Tibial nerve (tissue), 4 donors: ENCODE results near the gene FAHD2A. TPM values are rescaled to one million over a fixed set of nuclear protein-coding genes. Genes with fewer than 3 reads are reported as not detected.
A peak's percentile ranks its signal among the peaks of the same experiment; 100 is the strongest.

ENCODE experiments used
- DNase-seq, 2 donors: peaks; one replicate each; pipeline ENCODE4 v3.0.0-alpha.2; 2019; ENCODE audit warnings: low spot score in 2 of 2
- H3K27ac ChIP-seq, 4 donors: fragments of 200-600 bp; sonication (generic) in 3 of 4; one replicate each; pipeline ENCODE4 v1.5.1; 2017 to 2019; ENCODE audit warnings: mild to moderate bottlenecking in 1 of 4
- H3K27me3 ChIP-seq, 2 donors: fragments of 200-600 bp; sonication (generic) in 1 of 2; one replicate each; pipeline versions ENCODE4 v1.5.1 to v1.6.0; 2017 to 2019
- H3K36me3 ChIP-seq, 3 donors: fragments of 200-600 bp; sonication (generic); one replicate each; pipeline ENCODE4 v1.5.1; 2018 to 2019
- H3K4me1 ChIP-seq, 4 donors: fragments of 200-600 bp; sonication (generic) in 3 of 4; one replicate each; pipeline ENCODE4 v1.5.1; 2017 to 2019
- H3K4me3 ChIP-seq, 4 donors: fragments of 200-600 bp; sonication (generic) in 3 of 4; one replicate each; pipeline ENCODE4 v1.5.1; 2017 to 2019; ENCODE audit warnings: mild to moderate bottlenecking in 1 of 4, moderate library complexity in 1 of 4
- H3K9me3 ChIP-seq, 4 donors: fragments of 200-600 bp; sonication (generic) in 3 of 4; one replicate each; pipeline ENCODE4 v1.5.1; 2017 to 2019
- CTCF ChIP-seq, 5 experiments: fragments of 200-600 bp in 3 of 5; fragments of 450-650 bp in 2 of 5; sonication (generic) in 3 of 5; IDR thresholded peaks; one replicate each; pipeline ENCODE4 v1.5.1; 2016 to 2019; ENCODE audit warnings: antibody characterized with exemption in 5 of 5, mild to moderate bottlenecking in 3 of 5, moderate library complexity in 2 of 5
- EP300 ChIP-seq, 2 donors: sonication (generic); formaldehyde crosslinking; IDR thresholded peaks; one replicate each; pipeline ENCODE4 v1.6.1; 2017; ENCODE audit warnings: antibody characterized with exemption in 2 of 2, mild to moderate bottlenecking in 1 of 2
- POLR2A ChIP-seq, 2 donors: fragments of 450-650 bp; IDR thresholded peaks; one replicate each; pipeline ENCODE4 v1.6.1; 2017; ENCODE audit warnings: antibody characterized with exemption in 2 of 2, mild to moderate bottlenecking in 2 of 2, moderate library complexity in 2 of 2
- WGBS, 2 donors: methylation state at CpG; one replicate each; pipeline ENCODE4 v1.1.5; 2018; 5-methylcytosine and 5-hydroxymethylcytosine counted together
- total RNA-seq, 4 donors: library from RNA; depleted of rRNA; stranded (reverse); fragments of >200 nt; gene quantifications; one replicate each; pipeline ENCODE4 v1.1.0, GENCODE V29; 2016

The FAHD2A gene
- total RNA-seq, 4 donors from 2014 or later, result 21.0 to 34.5 (median 24.8) TPM

GRCh38 chr2:95383635-95384027, 18.9 kb upstream of the FAHD2A start:
- TF ChIP-seq CTCF (IDR thresholded peaks at IDR 0.05) (no peak), EP300 (IDR thresholded peaks at IDR 0.05) (no peak), POLR2A (IDR thresholded peaks at IDR 0.05) (no peak)
- Histone ChIP-seq H3K4me3 (no peak overlapping the region), H3K4me1 (peaks cover 0 to 33% (median 13%) of the 10 kb centered on the region in 4 donors), H3K27me3 (no peaks in the 10 kb centered on the region), H3K27ac (peak overlapping the region in 2 of 4 donors; percentile 16 to 86), H3K36me3 (peaks cover 0 to 16% (median 0%) of the 10 kb centered on the region in 3 donors), H3K9me3 (no peaks in the 10 kb centered on the region)
- WGBS, 2 donors, result 85 to 94% methylated on average over 9 of the region's 9 CpGs
- no peak for DNase-seq

- Histone ChIP-seq H3K27ac (peak overlapping the region; percentile 61 to 86 (median 75)), H3K9me3 (no peaks in the 10 kb centered on the region), H3K27me3 (no peaks in the 10 kb centered on the region), H3K4me3 (no peak overlapping the region), H3K4me1 (peaks cover 0 to 42% (median 13%) of the 10 kb centered on the region in 4 donors), H3K36me3 (peaks cover 0 to 16% (median 0%) of the 10 kb centered on the region in 3 donors)
- WGBS, 2 donors, result 37 to 54% methylated on average over 10 to 11 of the region's 12 CpGs
- TF ChIP-seq EP300 (IDR thresholded peaks at IDR 0.05) (peak in 1 of 2 donors; percentile 68), CTCF (IDR thresholded peaks at IDR 0.05) (peak in 1 of 5 experiments; percentile 10), POLR2A (IDR thresholded peaks at IDR 0.05) (no peak)
- DNase-seq, result peak; percentile 47 to 67
Observed at GRCh38 chr2:95384854-95385569, 17.5 kb upstream of the FAHD2A start.

DNA sequence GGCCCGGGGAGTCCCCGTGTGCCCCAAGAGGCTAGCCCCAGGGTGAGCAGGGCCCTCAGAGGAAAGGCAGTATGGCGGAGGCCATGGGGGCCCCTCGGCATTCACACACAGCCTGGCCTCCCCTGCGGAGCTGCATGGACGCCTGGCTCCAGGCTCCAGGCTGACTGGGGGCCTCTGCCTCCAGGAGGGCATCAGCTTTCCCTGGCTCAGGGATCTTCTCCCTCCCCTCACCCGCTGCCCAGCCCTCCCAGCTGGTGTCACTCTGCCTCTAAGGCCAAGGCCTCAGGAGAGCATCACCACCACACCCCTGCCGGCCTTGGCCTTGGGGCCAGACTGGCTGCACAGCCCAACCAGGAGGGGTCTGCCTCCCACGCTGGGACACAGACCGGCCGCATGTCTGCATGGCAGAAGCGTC, 16.9 kb upstream of the FAHD2A start:
- no peak for DNase-seq
- Histone ChIP-seq H3K4me3 (no peak overlapping the region), H3K4me1 (peaks cover 0 to 42% (median 13%) of the 10 kb centered on the region in 4 donors), H3K36me3 (peaks cover 0 to 16% (median 0%) of the 10 kb centered on the region in 3 donors), H3K27me3 (no peaks in the 10 kb centered on the region), H3K27ac (peak overlapping the region in 3 of 4 donors; percentile 55 to 86 (median 72)), H3K9me3 (no peaks in the 10 kb centered on the region)
- WGBS, 2 donors, result 65 to 69% methylated on average over 4 to 11 of the region's 12 CpGs
- TF ChIP-seq CTCF (IDR thresholded peaks at IDR 0.05), result no peak
- TF ChIP-seq POLR2A (IDR thresholded peaks at IDR 0.05), result no peak
- no peak for TF ChIP-seq EP300 (IDR thresholded peaks at IDR 0.05)

GRCh38 chr2:95386031-95386430, 16.5 kb upstream of the FAHD2A start:
- Histone ChIP-seq H3K9me3 (no peaks in the 10 kb centered on the region), H3K27me3 (no peaks in the 10 kb centered on the region), H3K36me3 (peaks cover 0 to 16% (median 0%) of the 10 kb centered on the region in 3 donors), H3K27ac (peak overlapping the region in 3 of 4 donors; percentile 55 to 86 (median 72)), H3K4me3 (no peak overlapping the region), H3K4me1 (peaks cover 0 to 42% (median 13%) of the 10 kb centered on the region in 4 donors)
- TF ChIP-seq EP300 (IDR thresholded peaks at IDR 0.05), result no peak
- DNase-seq, result no peak
- WGBS, 2 donors, result 81 to 84% methylated on average over 6 of the region's 6 CpGs

DNA sequence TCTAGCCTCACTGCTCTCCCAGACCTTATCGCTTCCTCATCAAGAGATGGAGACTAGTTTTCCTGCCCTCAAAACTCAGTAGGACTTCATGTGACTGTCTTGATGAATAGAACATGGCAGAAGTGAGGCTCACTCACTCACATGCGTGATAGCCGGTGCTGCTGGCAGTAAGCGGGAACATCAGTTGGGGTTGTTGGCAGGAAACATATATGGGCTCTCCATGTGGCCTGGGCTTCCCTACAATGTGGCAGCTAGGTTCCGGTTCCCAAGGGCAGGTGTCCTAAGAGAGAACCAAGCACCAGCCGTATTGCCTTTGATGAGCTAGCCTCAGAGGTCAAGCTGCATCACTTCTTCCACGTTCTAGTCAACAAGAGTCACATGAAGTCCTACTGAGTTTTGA, 15.2 kb upstream of the FAHD2A start:
- Histone ChIP-seq H3K36me3 (peaks cover 0 to 3% (median 0%) of the 10 kb centered on the region in 3 donors), H3K9me3 (no peaks in the 10 kb centered on the region), H3K4me3 (no peak overlapping the region), H3K27me3 (no peaks in the 10 kb centered on the region), H3K27ac (no peak overlapping the region), H3K4me1 (peaks cover 0 to 42% (median 13%) of the 10 kb centered on the region in 4 donors)
- TF ChIP-seq CTCF (IDR thresholded peaks at IDR 0.05), result no peak
- no peak for TF ChIP-seq EP300 (IDR thresholded peaks at IDR 0.05)
- TF ChIP-seq POLR2A (IDR thresholded peaks at IDR 0.05), result no peak
- no peak for DNase-seq
- WGBS, 2 donors, result 86 to 88% methylated on average over 7 of the region's 7 CpGs
